ENCODE results near the gene GSS. TPM values are rescaled to one million over a fixed set of nuclear protein-coding genes. Genes with fewer than 3 reads are reported as not detected.

GSS gene
- total and polyA plus RNA-seq, 2 donors (not counting 3 experiments of a cell fraction or from before 2014, with no cell fraction given) = 47.9 to 65.1 TPM

DNA sequence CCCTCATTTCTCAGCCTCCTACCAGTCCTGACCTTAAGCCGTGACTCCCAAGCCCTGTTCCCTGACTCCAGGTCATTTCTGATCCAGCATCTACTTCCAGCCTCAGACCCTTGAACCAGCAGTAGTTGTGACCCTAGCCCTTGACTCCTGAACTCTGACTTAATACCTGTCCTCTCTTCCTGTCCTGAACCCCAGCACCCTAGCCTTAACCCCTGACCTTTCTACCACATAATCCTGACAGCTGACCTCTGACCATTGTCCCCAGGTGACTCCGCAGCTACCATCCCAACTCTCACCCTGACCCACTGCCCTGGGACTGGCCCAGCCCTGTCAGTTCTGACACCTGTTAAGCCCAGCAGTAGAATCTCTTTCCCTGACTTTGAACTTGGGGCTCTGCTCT is 42.2 kb upstream of the GSS start:
- TF ChIP-seq MAX (IDR thresholded peaks at IDR 0.05; ENCODE audit: insufficient read depth, insufficient read length) (no peak), MYC (IDR thresholded peaks at IDR 0.05; ENCODE audit: low read depth, low read length) (no peak), JUN (IDR thresholded peaks at IDR 0.05; ENCODE audit: borderline replicate concordance, insufficient read depth, insufficient read length, low read depth) (no peak), POLR2AphosphoS5 (IDR thresholded peaks at IDR 0.05; ENCODE audit: insufficient read depth, low read depth, low read length) (no peak), EZH2 (IDR thresholded peaks at IDR 0.05; ENCODE audit: borderline replicate concordance, low read depth, low read length, severe bottlenecking) (no peak), GATA2 (IDR thresholded peaks at IDR 0.05; ENCODE audit: insufficient read depth, insufficient read length, low read depth, low read length) (no peak), FOS (IDR thresholded peaks at IDR 0.05; ENCODE audit: borderline replicate concordance, insufficient read depth, low read length) (no peak), POLR2A (IDR thresholded peaks at IDR 0.05; ENCODE audit: low read depth, low read length) (no peak)
- TF ChIP-seq, protein P1, sequence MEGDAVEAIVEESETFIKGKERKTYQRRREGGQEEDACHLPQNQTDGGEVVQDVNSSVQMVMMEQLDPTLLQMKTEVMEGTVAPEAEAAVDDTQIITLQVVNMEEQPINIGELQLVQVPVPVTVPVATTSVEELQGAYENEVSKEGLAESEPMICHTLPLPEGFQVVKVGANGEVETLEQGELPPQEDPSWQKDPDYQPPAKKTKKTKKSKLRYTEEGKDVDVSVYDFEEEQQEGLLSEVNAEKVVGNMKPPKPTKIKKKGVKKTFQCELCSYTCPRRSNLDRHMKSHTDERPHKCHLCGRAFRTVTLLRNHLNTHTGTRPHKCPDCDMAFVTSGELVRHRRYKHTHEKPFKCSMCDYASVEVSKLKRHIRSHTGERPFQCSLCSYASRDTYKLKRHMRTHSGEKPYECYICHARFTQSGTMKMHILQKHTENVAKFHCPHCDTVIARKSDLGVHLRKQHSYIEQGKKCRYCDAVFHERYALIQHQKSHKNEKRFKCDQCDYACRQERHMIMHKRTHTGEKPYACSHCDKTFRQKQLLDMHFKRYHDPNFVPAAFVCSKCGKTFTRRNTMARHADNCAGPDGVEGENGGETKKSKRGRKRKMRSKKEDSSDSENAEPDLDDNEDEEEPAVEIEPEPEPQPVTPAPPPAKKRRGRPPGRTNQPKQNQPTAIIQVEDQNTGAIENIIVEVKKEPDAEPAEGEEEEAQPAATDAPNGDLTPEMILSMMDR (IDR thresholded peaks at IDR 0.05; ENCODE audit: extremely low read depth in 1 of 2, insufficient read depth in 1 of 2, low read depth in 1 of 2, low read length in 2 of 2) = no peak
- no peaks in the 10 kb centered on the region for H3K9me3 ChIP-seq (replicated peaks; ENCODE audit: control insufficient read depth, insufficient read depth, low read length)
- intact Hi-C loops (cut with micrococcal nuclease) = no loop called here
- H3K27me3 ChIP-seq (ENCODE audit: control insufficient read depth in 2 of 2, insufficient read depth in 2 of 2, low read length in 2 of 2) = no peaks in the 10 kb centered on the region
- dilution Hi-C loops (cut with MboI; ENCODE audit: extremely low pct_ligation_motif_present, low sequenced_read_pairs) = no loop called here
- H3K27ac ChIP-seq (ENCODE audit: insufficient read depth, low read depth, low read length) = no peak overlapping the region
- H3K4me2 ChIP-seq (ENCODE audit: insufficient read depth, low read length) = no peak overlapping the region
- no peaks in the 10 kb centered on the region for H3K9me1 ChIP-seq (replicated peaks; ENCODE audit: control insufficient read depth, extremely low read depth, insufficient read depth, low read length)
- BruUV-seq (replicated peaks) = no TSS peak
- no peaks in the 10 kb centered on the region for H3K79me2 ChIP-seq (ENCODE audit: control insufficient read depth, insufficient read depth, low read length)
- H2AFZ ChIP-seq (ENCODE audit: low read depth, low read length) = no peak overlapping the region
- ChIA-PET POLR2A (no interaction called here), CTCF (interaction anchor here (1.6 to 3.4 kb wide), 2 partner anchors 99 to 124 kb away, joined by 3 to 26 read pairs; partner anchors contain the start of gene GGT7)
- FAIRE-seq = no peak
- DNase-seq (ENCODE audit: low read depth, low spot score) = no peak
- no peak overlapping the region for H3K4me3 ChIP-seq (replicated peaks in 1 of 3; ENCODE audit: insufficient read depth in 1 of 3, low read depth in 1 of 3, low read length in 3 of 3)
- H3K9ac ChIP-seq (replicated peaks; ENCODE audit: extremely low read depth, insufficient read depth, low read length) = no peak overlapping the region
- H4K20me1 ChIP-seq (replicated peaks; ENCODE audit: control insufficient read depth, extremely low read depth, insufficient read depth, low read length) = no peaks in the 10 kb centered on the region
- no peaks in the 10 kb centered on the region for H3K4me1 ChIP-seq (ENCODE audit: control insufficient read depth, extremely low read depth, insufficient read depth, low read length)
- peaks cover 0 to 62% of the 10 kb centered on the region in 2 experiments for H3K36me3 ChIP-seq (ENCODE audit: control insufficient read depth in 2 of 2, extremely low read depth in 1 of 2, insufficient read depth in 2 of 2, low read length in 2 of 2)

All from endothelial cell of umbilical vein (primary cell).